Activated naive CD8-positive, alpha-beta T cell treated with anti-CD3 and anti-CD28 coated beads, Interleukin-2, amount 50 U/mL, for 16 hours (primary cell): ENCODE results near the gene RAP1A.
A peak's percentile ranks its signal among the peaks of the same experiment; 100 is the strongest.

Source experiments
- DNase-seq: peaks from one replicate; pipeline ENCODE4 v3.0.0-alpha.2; 2020; ENCODE audit warnings: low read depth, low spot score

The RAP1A gene

DNA sequence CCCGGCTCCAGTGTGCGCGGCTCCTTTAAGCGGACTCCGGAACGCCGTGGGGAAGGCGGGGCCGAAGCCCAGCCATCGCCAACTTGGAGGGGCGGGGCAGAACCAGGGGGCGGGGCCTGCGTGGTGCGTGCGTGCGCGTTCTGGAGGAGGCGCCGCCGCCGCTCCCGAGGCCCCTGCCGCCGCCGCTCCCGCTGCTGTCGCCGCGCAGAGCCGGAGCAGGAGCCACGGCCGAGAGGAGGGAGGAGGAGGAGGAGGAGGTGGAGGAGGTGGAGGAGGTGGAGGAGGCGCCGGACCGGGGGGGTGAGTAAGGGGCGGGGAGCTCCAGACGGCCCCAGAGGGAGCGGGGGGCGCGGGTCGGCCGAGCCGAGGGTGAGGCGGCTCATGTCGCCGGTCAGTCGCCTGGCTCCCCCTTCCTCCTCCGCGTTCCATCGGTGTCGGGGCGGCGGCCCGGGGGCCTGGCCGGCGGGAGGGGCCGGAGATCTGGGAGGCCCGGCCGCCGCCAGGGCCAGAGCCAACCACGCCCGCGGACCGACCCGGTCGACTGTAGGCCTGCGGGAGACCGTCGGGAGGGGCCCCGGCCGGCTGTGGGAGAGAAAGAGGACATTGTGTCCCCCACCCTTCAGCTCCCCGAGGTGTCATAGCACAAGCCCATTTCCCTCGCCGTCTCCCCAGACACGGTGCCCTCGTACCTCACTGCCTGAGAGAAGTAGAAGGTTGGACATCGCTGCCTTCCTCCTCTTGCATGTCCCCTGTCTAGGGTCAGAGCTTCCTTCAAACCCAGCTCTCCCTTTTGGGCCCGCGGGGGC is at the start of gene RAP1A:
TSS of gene RAP1A (plus strand) at position 155 of the 806 bp plus-strand sequence. CDS start 71,572 bp downstream, outside the sequence.
- peak; percentile 91 for DNase-seq

DNA sequence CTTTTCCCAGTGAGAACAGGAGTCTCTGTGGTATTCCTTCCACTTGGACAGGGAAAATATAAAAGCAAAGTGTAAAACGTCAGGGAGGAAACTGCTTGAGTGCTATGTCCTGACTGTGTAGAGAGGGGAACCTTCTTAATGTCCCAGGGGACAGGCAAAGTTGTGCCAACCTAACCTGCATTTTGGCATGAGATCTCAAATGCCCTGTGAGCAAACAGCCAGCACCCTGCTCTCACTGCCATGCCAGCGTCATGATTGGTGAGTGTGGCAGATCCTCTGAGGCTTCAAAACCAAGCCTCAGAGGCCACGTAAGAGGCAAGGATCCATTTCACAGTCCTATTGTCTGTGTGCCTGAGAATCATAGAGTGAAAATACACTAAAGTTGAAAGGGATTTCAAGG is 49.7 kb upstream of the RAP1A start:
- no peak for DNase-seq

- DNase-seq: peak; percentile 2
Measured at GRCh38 chr1:111570781-111571181, 48.8 kb upstream of the RAP1A start.

DNA sequence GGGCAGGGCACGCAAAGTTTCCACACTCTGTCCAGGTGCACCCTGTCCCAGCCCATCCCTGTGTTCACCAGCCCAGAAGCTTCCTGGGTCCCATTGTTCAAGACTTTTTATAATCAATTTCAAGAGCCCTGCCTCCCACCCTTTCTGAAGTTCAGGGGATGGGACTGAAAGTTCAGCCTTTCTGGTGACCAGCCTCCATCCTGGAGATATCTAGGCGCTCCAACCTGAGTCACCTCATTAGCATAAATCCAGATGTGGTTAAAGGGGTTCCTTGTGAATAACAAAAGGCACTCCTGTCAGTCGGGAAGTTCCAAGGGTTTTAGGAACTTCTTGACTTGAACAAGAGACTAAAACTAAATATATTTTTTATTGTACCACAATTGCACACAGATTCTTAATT is 48.4 kb upstream of the RAP1A start:
- no peak for DNase-seq

DNA sequence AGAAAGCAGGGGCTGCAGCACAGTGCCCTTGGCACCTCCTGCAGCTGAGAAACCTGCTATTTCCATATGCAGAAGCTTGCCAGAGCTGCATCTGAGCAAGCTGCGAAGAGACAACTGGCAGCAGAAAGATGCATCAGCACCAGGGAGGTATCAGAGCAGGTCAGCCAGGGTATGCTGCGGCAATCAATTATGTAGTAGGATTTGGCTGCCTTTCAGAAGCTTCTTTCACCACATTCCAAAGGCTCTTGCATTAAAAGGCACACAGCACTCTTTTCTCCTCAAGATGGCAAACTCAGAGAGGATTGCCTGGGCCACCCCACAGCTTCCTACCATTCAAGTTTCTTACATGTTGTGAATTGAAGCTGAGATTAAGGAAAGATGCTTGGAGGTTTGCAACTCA is 47.6 kb upstream of the RAP1A start:
- DNase-seq: no peak

GRCh38 chr1:111576547-111576946 is 43.0 kb upstream of the RAP1A start:
- no peak for DNase-seq

DNA sequence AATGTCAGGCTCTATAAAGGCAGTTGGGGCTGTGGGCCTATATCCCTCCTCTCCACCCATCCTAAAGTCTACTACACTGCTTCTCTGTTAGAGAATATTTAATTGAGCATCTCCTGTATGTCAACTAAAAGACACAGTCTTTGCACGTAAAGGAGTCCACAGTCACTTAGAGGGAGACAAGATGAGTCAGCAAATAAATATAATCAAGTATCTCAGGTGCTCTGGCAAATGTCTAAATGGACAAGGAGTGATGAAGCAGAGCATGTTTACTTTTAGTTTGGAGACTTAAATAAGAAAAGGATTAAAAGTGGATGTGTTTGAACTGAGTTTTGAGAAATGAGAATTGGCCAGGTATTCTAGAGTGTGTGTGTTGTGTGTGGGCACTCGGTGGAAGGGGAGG is 41.8 kb upstream of the RAP1A start:
- DNase-seq: no peak

GRCh38 chr1:111581166-111581565 is 38.4 kb upstream of the RAP1A start:
- DNase-seq: no peak

GRCh38 chr1:111582016-111582415 is 37.6 kb upstream of the RAP1A start:
- no peak for DNase-seq

- DNase-seq: no peak
Measured at GRCh38 chr1:111582644-111583618, 36.7 kb upstream of the RAP1A start.

DNA sequence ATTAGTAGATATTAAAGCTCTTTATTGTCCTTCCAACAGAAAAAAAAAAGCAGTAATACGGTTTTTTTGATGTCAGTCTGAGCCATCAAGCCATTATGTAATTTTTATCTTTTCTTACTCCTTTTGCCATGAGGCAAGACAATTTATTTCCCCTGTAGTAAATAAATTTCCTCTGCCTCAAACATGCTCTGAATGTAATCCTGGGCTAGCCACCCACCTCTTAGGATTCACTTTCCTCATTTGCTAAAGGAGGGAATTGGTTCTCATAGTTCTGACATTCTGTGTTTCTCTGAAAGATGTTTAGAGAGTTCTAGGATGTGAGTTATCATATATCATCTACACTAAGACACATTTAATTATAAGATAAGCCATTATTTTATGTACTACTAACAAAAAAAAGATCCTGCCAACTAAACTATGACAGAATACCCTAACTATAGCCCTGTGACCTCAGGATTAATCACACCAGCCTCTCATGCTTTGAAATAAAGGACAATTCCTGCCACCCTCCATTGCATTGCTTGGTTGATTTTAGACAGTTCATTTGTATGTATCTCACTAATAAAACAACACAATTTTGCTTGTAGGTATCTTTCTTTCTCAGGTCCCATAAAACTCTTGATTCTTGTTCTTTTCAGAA is 34.0 kb upstream of the RAP1A start:
- DNase-seq: no peak

- no peak for DNase-seq
Measured at GRCh38 chr1:111586112-111586511, 33.5 kb upstream of the RAP1A start.

DNA sequence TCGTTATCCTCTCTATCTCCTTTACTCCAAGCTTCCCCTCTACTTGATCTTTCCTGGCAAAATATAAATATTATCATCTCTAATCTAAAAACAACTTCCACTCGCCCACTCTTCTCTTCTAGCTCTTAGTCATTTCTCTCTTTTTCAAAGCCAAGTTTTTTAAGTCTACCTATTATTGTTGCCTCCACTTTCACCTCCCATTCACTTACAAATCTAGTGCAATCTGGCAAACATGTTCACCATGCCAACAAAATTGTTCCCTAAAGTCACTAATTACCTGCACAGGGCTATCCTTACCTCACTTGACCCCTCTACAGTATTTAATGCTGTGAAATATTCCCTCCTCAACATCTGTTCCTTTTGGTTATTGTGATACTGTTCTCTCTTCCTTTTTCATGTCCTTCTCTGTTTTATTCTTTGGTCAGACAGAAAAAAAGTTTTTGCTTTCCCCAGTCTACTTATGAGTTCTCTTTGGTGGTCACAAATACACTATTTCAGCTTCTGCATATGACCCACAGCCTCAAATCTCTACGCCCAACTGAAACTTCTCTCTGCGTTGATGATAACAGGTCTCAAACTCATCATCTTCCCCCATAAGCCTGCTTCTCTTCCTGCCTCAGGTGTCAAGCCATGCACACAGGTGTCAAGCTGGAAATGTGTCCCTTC is 31.9 kb upstream of the RAP1A start:
- no peak for DNase-seq

DNA sequence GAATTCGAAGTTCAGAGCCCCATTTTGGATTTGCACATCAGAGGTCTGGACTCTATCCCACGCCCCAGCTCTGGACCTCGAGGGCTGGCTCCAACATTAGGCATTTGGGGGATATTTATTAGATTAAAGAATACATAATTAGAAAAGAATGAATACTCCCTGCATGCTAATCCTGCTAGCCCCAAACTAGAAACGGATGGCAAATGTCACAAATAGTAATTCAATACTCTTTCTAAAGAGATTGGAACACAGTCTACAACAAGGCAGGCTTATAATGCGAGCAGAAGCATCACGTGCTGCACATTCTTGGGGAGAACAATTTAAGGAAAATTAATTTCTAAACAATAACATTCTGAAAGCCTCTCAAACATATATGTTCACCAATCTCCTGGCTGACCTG is 27.7 kb upstream of the RAP1A start:
- DNase-seq: no peak

GRCh38 chr1:111592389-111593361 is 26.9 kb upstream of the RAP1A start:
- DNase-seq: peak; percentile 90

DNA sequence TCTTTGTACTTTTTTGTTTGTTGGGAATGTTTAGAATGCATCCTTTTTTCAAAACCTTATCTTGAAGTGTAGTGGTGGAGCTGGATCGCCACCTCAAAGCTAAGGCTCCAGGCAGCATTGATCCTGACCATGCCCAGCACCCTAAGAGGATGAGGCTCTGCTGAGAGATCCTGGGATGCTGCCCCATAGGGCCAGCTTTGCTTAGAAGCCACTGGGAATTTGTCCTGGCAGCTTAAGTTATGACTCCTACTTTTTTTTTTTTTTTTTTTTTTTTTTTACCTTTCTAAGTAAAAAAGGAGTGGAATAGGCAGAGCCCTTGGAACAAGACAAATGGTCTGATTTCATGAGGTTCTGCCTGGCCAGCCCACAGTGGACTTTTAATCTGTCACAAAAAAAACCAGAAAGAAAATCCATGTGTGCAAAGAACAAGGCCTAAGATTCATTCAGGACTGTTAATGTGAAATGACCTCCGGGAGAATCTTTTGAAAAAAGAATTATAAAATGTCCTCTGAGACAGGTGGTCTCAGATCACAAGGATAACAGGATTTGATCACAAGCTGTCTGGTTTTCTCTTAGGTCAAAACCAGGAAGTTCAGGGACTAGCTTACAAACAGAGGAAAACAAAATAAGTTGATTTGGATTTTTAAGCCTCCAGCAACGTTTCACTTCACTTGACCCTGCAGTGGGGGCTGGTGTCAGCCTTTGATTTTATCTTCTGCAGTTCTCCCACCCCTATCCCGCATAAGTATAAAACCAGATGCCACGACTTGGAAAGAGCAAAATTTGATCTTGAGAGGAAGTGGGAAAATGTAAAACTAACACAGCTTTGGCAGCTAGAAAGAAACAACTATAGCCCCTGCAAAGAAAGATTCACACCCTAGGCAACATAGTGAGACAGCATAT is 25.9 kb upstream of the RAP1A start:
- no peak for DNase-seq

DNA sequence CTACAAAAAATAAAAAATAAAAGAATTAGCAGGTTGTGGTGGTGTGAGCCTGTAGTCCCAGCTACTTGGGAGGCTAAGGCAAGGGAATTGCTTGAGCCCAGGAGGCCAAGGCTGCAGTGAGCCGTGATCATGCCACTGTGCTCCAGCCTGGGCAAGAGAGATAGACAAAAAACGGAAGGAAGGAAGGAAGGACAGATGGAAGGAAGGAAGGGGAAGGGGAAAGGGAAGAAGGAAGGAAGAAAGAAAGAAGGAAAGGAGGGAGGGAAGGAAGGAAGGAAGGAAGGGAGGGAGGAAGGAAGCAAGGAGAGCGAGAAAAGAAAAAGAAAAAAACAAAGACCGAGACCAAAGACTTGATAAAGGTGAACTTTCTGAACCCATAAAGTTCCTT is 25.3 kb upstream of the RAP1A start:
- DNase-seq: no peak

GRCh38 chr1:111595807-111596206 is 23.8 kb upstream of the RAP1A start:
- no peak for DNase-seq

- DNase-seq: peak; percentile 11
Measured at GRCh38 chr1:111596499-111596898, 23.1 kb upstream of the RAP1A start.
